GM21723 (cell line): ENCODE measurements around the gene NETO2.
A peak's percentile ranks its signal among the peaks of the same experiment; 100 is the strongest.
"Not testable (repeated sequence)": the region's sequence is repeated elsewhere in the genome, so short reads cannot be mapped to it uniquely, and the experiment has no call there.

Experiments used
- ATAC-seq: cut with Tn5 transposase; IDR thresholded peaks from one replicate; pipeline ENCODE4 v1.9.1; 2021; ENCODE audit warnings: mild to moderate bottlenecking, moderate library complexity; ENCODE audit not compliant: unreplicated experiment

The NETO2 gene

GRCh38 chr16:47143677-47144558, at the start of gene NETO2:
Gene NETO2, minus strand, starts transcription at chr16:47143945. Its CDS starts 333 bp downstream, at chr16:47143612.
- ATAC-seq = peak; percentile 64

GRCh38 chr16:47182318-47182717, 38.6 kb upstream of the NETO2 start:
- ATAC-seq = no peak

- ATAC-seq = not testable (repeated sequence)
These were observed 37.3 kb upstream of the NETO2 start for GRCh38 chr16:47181066-47181465.

- ATAC-seq = no peak
These were observed 36.3 kb upstream of the NETO2 start for GRCh38 chr16:47180073-47180472.

- no peak for ATAC-seq
These were observed 31.4 kb upstream of the NETO2 start for GRCh38 chr16:47175152-47175551.

- no peak for ATAC-seq
These were observed 19.1 kb upstream of the NETO2 start for GRCh38 chr16:47162670-47163420.

GRCh38 chr16:47161464-47161863, 17.7 kb upstream of the NETO2 start:
- no peak for ATAC-seq

- no peak for ATAC-seq
These were observed 16.7 kb upstream of the NETO2 start for GRCh38 chr16:47160422-47160821.

- ATAC-seq = no peak
These were observed 15.2 kb upstream of the NETO2 start for GRCh38 chr16:47158992-47159391.

GRCh38 chr16:47156680-47157215, 13.0 kb upstream of the NETO2 start:
- no peak for ATAC-seq

GRCh38 chr16:47152501-47152900, 8.8 kb upstream of the NETO2 start:
- not testable (repeated sequence) for ATAC-seq

GRCh38 chr16:47150067-47150466, 6.3 kb upstream of the NETO2 start:
- no peak for ATAC-seq

GRCh38 chr16:47144559-47144877, 773 bp upstream of the NETO2 start:
- no peak for ATAC-seq

- peak; percentile 65 for ATAC-seq
These were observed 696 bp downstream of the NETO2 start for GRCh38 chr16:47142821-47143676.

GRCh38 chr16:47142486-47142820, 1.3 kb downstream of the NETO2 start:
- no peak for ATAC-seq

- peak; percentile 60 for ATAC-seq
These were observed 1.8 kb downstream of the NETO2 start for GRCh38 chr16:47141773-47142485.

- ATAC-seq = no peak
These were observed 3.1 kb downstream of the NETO2 start for GRCh38 chr16:47140686-47141085.

- no peak for ATAC-seq
These were observed 4.1 kb downstream of the NETO2 start for GRCh38 chr16:47139561-47140185.

GRCh38 chr16:47137925-47138324, 5.8 kb downstream of the NETO2 start:
- not testable (repeated sequence) for ATAC-seq
